Breast epithelium (tissue), 3 donors: Measurements from ENCODE around the gene MAP4K1.

Experiments used
- CTCF ChIP-seq, 3 donors: fragments of 450-650 bp; IDR thresholded peaks; one replicate each; pipeline ENCODE4 v1.5.1; 2016 to 2017; ENCODE audit warnings: antibody characterized with exemption in 3 of 3, mild to moderate bottlenecking in 3 of 3, moderate library complexity in 3 of 3
- POLR2AphosphoS5 ChIP-seq, 3 donors: sonication (generic); formaldehyde crosslinking; IDR thresholded peaks; one replicate each; pipeline ENCODE4 v1.6.1; 2017; ENCODE audit warnings: antibody characterized with exemption in 3 of 3

- TF ChIP-seq CTCF (IDR thresholded peaks at IDR 0.05): no peak
- no peak for TF ChIP-seq POLR2AphosphoS5 (IDR thresholded peaks at IDR 0.05)
Observed at GRCh38 chr19:38596057-38596981, 21.4 kb downstream of the MAP4K1 start.
